ENCODE data around the gene FPR3. TPM values are rescaled to one million over a fixed set of nuclear protein-coding genes. Genes with fewer than 3 reads are reported as not detected.

Gene FPR3
- total and polyA plus RNA-seq, 4 donors, result 5.5 to 19.1 (median 11.2) TPM

- 63 to 89% methylated on average over 2 of the region's 2 CpGs for WGBS, 2 donors
- DNase-seq, result no peak
- TF ChIP-seq CTCF (IDR thresholded peaks at IDR 0.05; ENCODE audit: control extremely low read depth, extremely low read depth), result no peak
- no peak overlapping the region for H3K4me3 ChIP-seq
- no peak overlapping the region for H3K27ac ChIP-seq (ENCODE audit: low read depth in 1 of 2, low read length in 1 of 2)
- H3K36me3 ChIP-seq (ENCODE audit: control insufficient read depth in 4 of 4, insufficient read depth in 4 of 4, low read length in 4 of 4), result no peaks in the 10 kb centered on the region
- H3K9ac ChIP-seq (ENCODE audit: insufficient read depth in 1 of 2, low read length in 2 of 2), result no peak overlapping the region
- H3K9me3 ChIP-seq (ENCODE audit: control insufficient read depth in 4 of 4, insufficient read depth in 3 of 4, low read length in 3 of 4), result peaks cover 0 to 11% (median 0%) of the 10 kb centered on the region in 4 donors
- no peak for ATAC-seq (ENCODE audit: insufficient read depth, low FRiP score)
- H3K27me3 ChIP-seq (ENCODE audit: control insufficient read depth in 3 of 3, insufficient read depth in 3 of 3, low read length in 2 of 3), result peaks cover 0 to 3% (median 0%) of the 10 kb centered on the region in 3 donors
- H3K4me1 ChIP-seq (ENCODE audit: control insufficient read depth in 5 of 5, insufficient read depth in 5 of 5, low read length in 5 of 5), result peaks cover 0 to 15% (median 4%) of the 10 kb centered on the region in 5 donors
Observed at GRCh38 chr19:51792932-51793331, 2.0 kb upstream of the FPR3 start.

GRCh38 chr19:51793994-51794393, 963 bp upstream of the FPR3 start:
- Histone ChIP-seq H3K4me3 (no peak overlapping the region), H3K9ac (ENCODE audit: insufficient read depth in 1 of 2, low read length in 2 of 2) (no peak overlapping the region), H3K27me3 (ENCODE audit: control insufficient read depth in 3 of 3, insufficient read depth in 3 of 3, low read length in 2 of 3) (peaks cover 0 to 3% (median 0%) of the 10 kb centered on the region in 3 donors), H3K36me3 (ENCODE audit: control insufficient read depth in 4 of 4, insufficient read depth in 4 of 4, low read length in 4 of 4) (no peaks in the 10 kb centered on the region), H3K4me1 (ENCODE audit: control insufficient read depth in 5 of 5, insufficient read depth in 5 of 5, low read length in 5 of 5) (peaks cover 0 to 19% (median 4%) of the 10 kb centered on the region in 5 donors), H3K27ac (ENCODE audit: low read depth in 1 of 2, low read length in 1 of 2) (no peak overlapping the region), H3K9me3 (ENCODE audit: control insufficient read depth in 4 of 4, insufficient read depth in 3 of 4, low read length in 3 of 4) (peaks cover 0 to 13% (median 0%) of the 10 kb centered on the region in 4 donors)
- DNase-seq (no peak), ATAC-seq (ENCODE audit: insufficient read depth, low FRiP score) (no peak)
- no peak for TF ChIP-seq CTCF (IDR thresholded peaks at IDR 0.05; ENCODE audit: control extremely low read depth, extremely low read depth)
- WGBS, 2 donors, result 87 to 95% methylated on average over 2 of the region's 2 CpGs

GRCh38 chr19:51796195-51796679, 1.3 kb downstream of the FPR3 start:
- Histone ChIP-seq H3K4me3 (no peak overlapping the region), H3K36me3 (ENCODE audit: control insufficient read depth in 4 of 4, insufficient read depth in 4 of 4, low read length in 4 of 4) (no peaks in the 10 kb centered on the region), H3K27ac (ENCODE audit: low read depth in 1 of 2, low read length in 1 of 2) (no peak overlapping the region), H3K4me1 (ENCODE audit: control insufficient read depth in 5 of 5, insufficient read depth in 5 of 5, low read length in 5 of 5) (peaks cover 0 to 38% (median 10%) of the 10 kb centered on the region in 5 donors), H3K9me3 (ENCODE audit: control insufficient read depth in 4 of 4, insufficient read depth in 3 of 4, low read length in 3 of 4) (peaks cover 0 to 15% (median 0%) of the 10 kb centered on the region in 4 donors), H3K9ac (ENCODE audit: insufficient read depth in 1 of 2, low read length in 2 of 2) (no peak overlapping the region), H3K27me3 (ENCODE audit: control insufficient read depth in 3 of 3, insufficient read depth in 3 of 3, low read length in 2 of 3) (peaks cover 0 to 3% (median 0%) of the 10 kb centered on the region in 3 donors)
- no peak for TF ChIP-seq CTCF (IDR thresholded peaks at IDR 0.05; ENCODE audit: control extremely low read depth, extremely low read depth)
- no peak for ATAC-seq (ENCODE audit: insufficient read depth, low FRiP score)
- 80 to 82% methylated on average over 8 of the region's 8 CpGs for WGBS, 2 donors
- no peak for DNase-seq

GRCh38 chr19:51797480-51797879, 2.5 kb downstream of the FPR3 start:
- Histone ChIP-seq H3K27me3 (ENCODE audit: control insufficient read depth in 3 of 3, insufficient read depth in 3 of 3, low read length in 2 of 3) (peaks cover 0 to 3% (median 0%) of the 10 kb centered on the region in 3 donors), H3K36me3 (ENCODE audit: control insufficient read depth in 4 of 4, insufficient read depth in 4 of 4, low read length in 4 of 4) (no peaks in the 10 kb centered on the region), H3K9me3 (ENCODE audit: control insufficient read depth in 4 of 4, insufficient read depth in 3 of 4, low read length in 3 of 4) (peaks cover 0 to 13% (median 0%) of the 10 kb centered on the region in 4 donors), H3K4me1 (ENCODE audit: control insufficient read depth in 5 of 5, insufficient read depth in 5 of 5, low read length in 5 of 5) (peaks cover 0 to 40% (median 10%) of the 10 kb centered on the region in 5 donors), H3K27ac (ENCODE audit: low read depth in 1 of 2, low read length in 1 of 2) (no peak overlapping the region), H3K4me3 (no peak overlapping the region), H3K9ac (ENCODE audit: insufficient read depth in 1 of 2, low read length in 2 of 2) (no peak overlapping the region)
- no peak for TF ChIP-seq CTCF (IDR thresholded peaks at IDR 0.05; ENCODE audit: control extremely low read depth, extremely low read depth)
- DNase-seq (no peak), ATAC-seq (ENCODE audit: insufficient read depth, low FRiP score) (no peak)
- WGBS, 2 donors, result 73 to 83% methylated on average over 5 of the region's 5 CpGs

All from lung (tissue), 12 donors.